ENCODE measurements around the gene GABRR2.
"Not testable (repeated sequence)": the region's sequence is repeated elsewhere in the genome, so short reads cannot be mapped to it uniquely, and the experiment has no call there.

Gene GABRR2

GRCh38 chr6:89308525-89309395 is 6.3 kb downstream of the GABRR2 start:
- ChIA-PET CTCF (interaction anchor here (0.6 to 1.9 kb wide), 3 partner anchors 10 to 886 kb away, joined by 3 to 5 read pairs (median 5); no protein-coding TSS in a partner anchor), POLR2A (no interaction called here)
- TF ChIP-seq ZNF384 (IDR thresholded peaks at IDR 0.05) = no peak
- no peak for TF ChIP-seq FOXA1 (IDR thresholded peaks at IDR 0.05)
- TF ChIP-seq SP1 (IDR thresholded peaks at IDR 0.05) = no peak
- TF ChIP-seq, protein P1, sequence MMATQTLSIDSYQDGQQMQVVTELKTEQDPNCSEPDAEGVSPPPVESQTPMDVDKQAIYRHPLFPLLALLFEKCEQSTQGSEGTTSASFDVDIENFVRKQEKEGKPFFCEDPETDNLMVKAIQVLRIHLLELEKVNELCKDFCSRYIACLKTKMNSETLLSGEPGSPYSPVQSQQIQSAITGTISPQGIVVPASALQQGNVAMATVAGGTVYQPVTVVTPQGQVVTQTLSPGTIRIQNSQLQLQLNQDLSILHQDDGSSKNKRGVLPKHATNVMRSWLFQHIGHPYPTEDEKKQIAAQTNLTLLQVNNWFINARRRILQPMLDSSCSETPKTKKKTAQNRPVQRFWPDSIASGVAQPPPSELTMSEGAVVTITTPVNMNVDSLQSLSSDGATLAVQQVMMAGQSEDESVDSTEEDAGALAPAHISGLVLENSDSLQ (IDR thresholded peaks at IDR 0.05) = no peak
- TF ChIP-seq TARDBP (IDR thresholded peaks at IDR 0.05) = no peak
- no peak for TF ChIP-seq FOXM1 (IDR thresholded peaks at IDR 0.05; ENCODE audit: borderline replicate concordance)
- no peak for TF ChIP-seq BHLHE40 (IDR thresholded peaks at IDR 0.05; ENCODE audit: borderline replicate concordance)
- no peak for TF ChIP-seq SUZ12 (IDR thresholded peaks at IDR 0.05)
- no peak for TF ChIP-seq NFRKB (IDR thresholded peaks at IDR 0.05)
- TF ChIP-seq FOXK2 (IDR thresholded peaks at IDR 0.05) = no peak
- no peak for TF ChIP-seq ARNT (IDR thresholded peaks at IDR 0.05)
- DNase-seq (ENCODE audit: extremely low spot score) = no peak

DNA sequence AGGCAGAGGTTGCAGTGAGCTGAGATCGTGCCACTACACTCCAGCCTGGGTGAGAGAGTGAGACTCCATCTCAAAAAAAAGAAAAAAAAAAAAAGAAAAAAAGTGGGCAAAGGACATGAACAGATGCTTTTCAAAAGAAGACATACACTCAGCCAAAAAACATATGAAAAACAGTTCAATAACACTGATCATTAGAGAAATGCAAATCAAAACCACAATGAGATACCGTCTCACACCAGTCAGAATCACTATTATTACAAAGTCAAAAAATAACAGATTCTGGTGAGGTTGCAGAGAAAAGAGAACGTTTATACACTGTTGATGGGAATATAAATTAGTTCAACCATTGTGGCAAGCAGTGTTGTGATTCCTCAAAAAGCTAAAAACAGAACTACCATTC is 10.6 kb downstream of the GABRR2 start:
- DNase-seq (ENCODE audit: extremely low spot score); POLR2A ChIA-PET; CTCF ChIA-PET: not testable (repeated sequence)

DNA sequence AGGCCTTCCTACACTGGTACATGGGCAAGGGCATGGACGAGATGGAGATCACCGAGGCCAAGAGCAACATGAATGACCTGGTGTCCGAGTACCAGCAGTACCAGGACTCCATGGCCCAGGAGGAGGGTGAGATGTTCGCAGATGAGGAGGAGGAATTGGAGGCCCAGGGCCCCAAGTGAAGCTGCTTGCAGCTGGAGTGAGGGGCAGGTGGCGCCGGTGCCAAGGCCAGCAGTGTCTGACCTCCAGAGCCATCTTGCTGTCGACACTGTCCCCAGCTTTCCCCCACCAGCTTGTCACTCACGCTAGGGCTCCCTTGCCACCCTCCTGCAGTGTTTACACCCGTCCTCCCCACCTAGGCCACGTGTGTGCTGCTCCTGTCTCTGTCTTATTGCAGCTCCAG is 12.2 kb downstream of the GABRR2 start:
- TF ChIP-seq CTBP1 (IDR thresholded peaks at IDR 0.05; ENCODE audit: borderline replicate concordance) (no peak), ZNF384 (IDR thresholded peaks at IDR 0.05) (no peak), LEF1 (IDR thresholded peaks at IDR 0.05; ENCODE audit: borderline replicate concordance) (no peak), FOXA1 (IDR thresholded peaks at IDR 0.05) (no peak), SUZ12 (IDR thresholded peaks at IDR 0.05) (no peak), TARDBP (IDR thresholded peaks at IDR 0.05) (no peak), FOXK2 (IDR thresholded peaks at IDR 0.05) (no peak), L3MBTL2 (conservative IDR thresholded peaks at IDR 0.05) (no peak), SP1 (IDR thresholded peaks at IDR 0.05) (no peak)
- CTCF ChIA-PET = no interaction called here
- DNase-seq (ENCODE audit: extremely low spot score) = no peak
- POLR2A ChIA-PET = no interaction called here

- ChIA-PET POLR2A (no interaction called here), CTCF (interaction anchor here (1.0 kb wide), 1 partner anchor 319 kb away, joined by 3 read pairs; no protein-coding TSS in a partner anchor)
- DNase-seq (ENCODE audit: extremely low spot score) = no peak
- TF ChIP-seq SUZ12 (IDR thresholded peaks at IDR 0.05) (no peak), FOXM1 (IDR thresholded peaks at IDR 0.05; ENCODE audit: borderline replicate concordance) (no peak), HDGF (IDR thresholded peaks at IDR 0.05; ENCODE audit: borderline replicate concordance) (no peak), FOXA1 (IDR thresholded peaks at IDR 0.05) (no peak), ARNT (IDR thresholded peaks at IDR 0.05) (no peak), ZNF384 (IDR thresholded peaks at IDR 0.05) (no peak), L3MBTL2 (conservative IDR thresholded peaks at IDR 0.05) (no peak), ELF4 (IDR thresholded peaks at IDR 0.05) (no peak), NFRKB (IDR thresholded peaks at IDR 0.05) (no peak)
Observed at GRCh38 chr6:89302195-89302770, 12.8 kb downstream of the GABRR2 start.

DNA sequence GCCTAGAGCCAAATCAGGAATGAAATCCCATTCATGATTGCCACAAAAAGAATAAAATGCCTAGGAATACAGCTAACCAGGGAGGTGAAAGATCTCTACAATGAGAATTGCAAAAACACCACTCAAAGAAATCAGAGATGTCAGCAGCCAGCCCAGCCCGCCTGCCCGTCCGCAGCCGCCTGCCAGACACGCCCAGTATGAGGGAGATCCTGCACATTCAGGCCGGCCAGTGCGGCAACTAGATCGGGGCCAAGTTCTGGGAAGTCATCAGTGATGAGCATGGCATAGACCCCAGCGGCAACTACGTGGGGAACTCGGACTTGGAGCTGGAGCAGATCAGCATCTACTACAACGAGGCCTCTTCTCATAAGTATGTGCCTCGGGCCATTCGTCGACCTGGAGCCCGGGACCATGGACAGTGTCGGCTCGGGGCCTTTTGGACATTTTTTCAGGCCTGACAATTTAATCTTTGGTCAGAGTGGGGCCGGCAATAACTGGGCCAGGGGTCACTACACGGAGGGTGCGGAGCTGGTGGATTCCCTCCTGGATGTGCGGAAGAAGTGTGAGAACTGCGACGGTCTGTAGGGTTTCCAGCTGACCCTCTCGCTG is 13.4 kb downstream of the GABRR2 start:
- DNase-seq (ENCODE audit: extremely low spot score) = no peak
- TF ChIP-seq ARNT (IDR thresholded peaks at IDR 0.05) (no peak), BHLHE40 (IDR thresholded peaks at IDR 0.05; ENCODE audit: borderline replicate concordance) (no peak), CTBP1 (IDR thresholded peaks at IDR 0.05; ENCODE audit: borderline replicate concordance) (no peak), SP1 (IDR thresholded peaks at IDR 0.05) (no peak), ELF4 (IDR thresholded peaks at IDR 0.05) (no peak), FOXK2 (IDR thresholded peaks at IDR 0.05) (no peak), FOXA1 (IDR thresholded peaks at IDR 0.05) (no peak), FOXM1 (IDR thresholded peaks at IDR 0.05; ENCODE audit: borderline replicate concordance) (no peak), HDGF (IDR thresholded peaks at IDR 0.05; ENCODE audit: borderline replicate concordance) (no peak), L3MBTL2 (conservative IDR thresholded peaks at IDR 0.05) (no peak), NFRKB (IDR thresholded peaks at IDR 0.05) (no peak), TARDBP (IDR thresholded peaks at IDR 0.05) (no peak), SUZ12 (IDR thresholded peaks at IDR 0.05) (no peak), ZNF384 (IDR thresholded peaks at IDR 0.05) (no peak), LEF1 (IDR thresholded peaks at IDR 0.05; ENCODE audit: borderline replicate concordance) (no peak)
- TF ChIP-seq, protein P1 (IDR thresholded peaks at IDR 0.05) = no peak
- ChIA-PET CTCF (interaction anchor here (1.0 kb wide), 1 partner anchor 318 kb away, joined by 3 read pairs; no protein-coding TSS in a partner anchor), POLR2A (no interaction called here)

DNA sequence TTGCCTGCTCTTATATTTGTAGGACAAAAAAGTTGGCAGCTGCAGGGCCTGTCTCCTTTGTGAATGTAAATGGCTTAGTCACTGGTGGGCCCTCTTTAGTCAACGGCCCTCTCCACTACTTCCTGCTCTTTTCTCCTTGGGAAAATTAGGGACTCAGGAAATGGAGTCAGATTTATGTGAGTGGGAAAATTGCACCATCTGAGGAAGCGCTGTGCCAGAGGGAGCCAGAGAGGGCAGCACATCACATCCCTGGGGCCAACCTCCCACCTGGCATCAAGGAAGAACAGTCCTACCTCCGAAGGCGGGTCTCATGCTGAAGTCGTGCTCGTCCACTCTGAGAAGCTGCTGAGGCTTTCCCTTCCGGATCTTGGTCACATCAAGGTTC is 15.6 kb downstream of the GABRR2 start:
- no peak for TF ChIP-seq ZNF384 (IDR thresholded peaks at IDR 0.05)
- TF ChIP-seq HDGF (IDR thresholded peaks at IDR 0.05; ENCODE audit: borderline replicate concordance) = no peak
- TF ChIP-seq BHLHE40 (IDR thresholded peaks at IDR 0.05; ENCODE audit: borderline replicate concordance) = no peak
- TF ChIP-seq L3MBTL2 (conservative IDR thresholded peaks at IDR 0.05) = no peak
- no peak for TF ChIP-seq LEF1 (IDR thresholded peaks at IDR 0.05; ENCODE audit: borderline replicate concordance)
- POLR2A ChIA-PET = no interaction called here
- CTCF ChIA-PET = interaction anchor here (0.7 to 1.6 kb wide), 3 partner anchors 10 to 32 kb away, joined by 3 to 5 read pairs (median 4); no protein-coding TSS in a partner anchor
- DNase-seq (ENCODE audit: extremely low spot score) = peak; percentile 36

Data from HEK293T (cell line).